OCI-LY7 (cell line): ENCODE measurements around the gene MBTPS1.

Experiments used
- CTCF ChIP-seq: fragments of 200-600 bp; sonication (generic); conservative IDR thresholded peaks from 2 replicates; pipeline ENCODE4 v1.5.1; 2014; ENCODE audit warnings: mild to moderate bottlenecking, antibody characterized with exemption, low read length, moderate library complexity, mixed read lengths
- EZH2phosphoT487 ChIP-seq: fragments of 200-600 bp; sonication (generic); IDR thresholded peaks from 2 replicates; pipeline ENCODE4 v1.6.1; 2018; ENCODE audit warnings: low read depth, borderline replicate concordance, mild to moderate bottlenecking, mixed run types, antibody characterized with exemption, low read length, moderate library complexity, mixed read lengths

DNA sequence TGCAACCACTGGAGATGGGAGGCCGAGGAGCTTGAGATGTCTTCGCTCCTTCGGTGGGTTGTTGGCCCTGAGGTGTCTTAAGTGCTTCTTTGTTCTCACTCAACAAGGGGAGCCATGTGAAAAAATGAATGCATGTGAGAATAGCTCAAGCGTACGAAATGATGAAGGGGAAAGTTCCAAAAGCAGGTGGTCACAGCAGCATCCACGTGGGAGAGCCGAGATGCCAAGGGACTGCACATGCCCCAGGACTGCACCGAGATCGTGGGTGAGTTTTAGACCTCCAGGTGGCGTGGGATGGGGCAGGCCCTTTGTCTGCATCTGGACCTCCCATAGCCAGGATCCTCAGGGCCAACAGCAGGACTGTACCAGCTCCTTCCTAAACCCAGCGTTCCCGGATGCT is 82.2 kb downstream of the MBTPS1 start:
- TF ChIP-seq CTCF (no peak), EZH2phosphoT487 (no peak)
